ENCODE results near the gene FGD6.
A peak's percentile ranks its signal among the peaks of the same experiment; 100 is the strongest.

FGD6 gene

DNA sequence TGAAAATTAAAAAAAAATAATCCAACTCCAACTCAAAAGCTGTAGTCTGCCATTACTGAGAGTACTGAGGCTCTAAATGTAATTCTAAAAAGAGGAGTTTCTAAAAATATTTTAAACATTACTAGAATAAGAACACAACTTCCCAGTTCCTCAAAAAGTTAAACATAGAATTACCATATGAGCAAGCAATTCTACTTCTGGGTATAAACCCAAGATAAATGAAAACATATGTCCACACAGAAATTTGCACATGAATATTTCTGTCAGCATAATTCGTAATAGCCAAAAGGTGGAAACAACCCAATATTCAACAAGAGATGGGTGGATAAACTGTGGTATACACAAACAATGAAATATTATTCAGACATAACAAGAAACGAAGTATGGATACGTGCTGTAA is 128.9 kb downstream of the FGD6 start:
- DNase-seq = no peak

DNA sequence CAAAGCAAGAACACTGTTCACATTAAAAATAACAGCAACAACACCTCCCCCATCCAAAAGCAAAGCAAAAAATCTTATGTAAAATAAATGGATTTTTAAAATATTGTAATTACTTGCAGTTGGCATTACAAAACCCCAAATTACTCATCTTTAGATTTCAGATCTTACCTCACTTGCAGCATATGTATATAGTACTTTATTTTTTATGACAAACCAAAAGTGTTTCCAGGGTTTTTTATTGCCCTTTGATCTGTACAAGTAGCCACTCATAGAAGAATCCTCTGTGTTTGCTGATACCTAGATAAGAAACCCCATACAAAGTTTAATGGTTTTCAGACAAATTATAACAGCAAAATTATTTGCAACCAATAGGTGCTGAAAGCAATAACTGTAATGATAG is 131.7 kb downstream of the FGD6 start:
- DNase-seq = no peak

DNA sequence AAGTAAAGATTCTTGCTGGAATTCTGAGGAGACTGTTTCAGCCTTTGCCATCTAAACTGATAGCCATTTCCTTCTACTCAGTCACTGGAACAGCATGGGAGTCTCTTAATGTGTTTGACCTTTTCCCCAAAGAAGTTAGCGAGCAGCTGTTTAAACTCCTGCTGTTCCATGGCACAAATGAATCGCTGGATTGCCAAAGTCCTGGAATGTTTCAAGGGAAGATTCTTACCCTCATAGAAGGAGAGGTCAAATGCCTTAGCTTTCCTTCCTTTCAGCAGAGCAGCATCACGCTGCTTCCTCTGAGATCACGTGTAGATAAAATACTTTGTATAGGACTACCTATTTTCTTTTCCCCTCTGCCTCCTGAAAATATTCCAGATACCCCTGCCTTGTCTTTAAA is 133.3 kb downstream of the FGD6 start:
- DNase-seq = no peak

DNA sequence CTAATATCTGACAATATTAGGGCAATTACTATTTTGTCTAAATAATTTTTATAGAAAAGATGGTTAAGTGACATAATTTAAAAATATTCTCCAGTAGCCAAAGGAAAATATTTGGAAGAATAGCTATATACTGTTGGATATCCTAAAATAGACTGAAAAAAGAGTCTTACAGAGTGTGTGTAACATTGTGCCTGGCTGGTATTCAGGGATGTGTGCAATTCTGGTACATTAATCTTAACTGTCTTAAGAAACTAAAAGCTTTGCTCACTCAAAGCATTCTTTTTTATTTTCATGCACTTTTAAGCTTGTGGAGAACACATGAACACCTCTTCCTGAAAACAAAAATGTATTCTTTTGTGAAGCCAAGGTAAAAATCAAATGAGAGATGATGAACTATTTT is 133.8 kb downstream of the FGD6 start:
- DNase-seq = no peak

DNA sequence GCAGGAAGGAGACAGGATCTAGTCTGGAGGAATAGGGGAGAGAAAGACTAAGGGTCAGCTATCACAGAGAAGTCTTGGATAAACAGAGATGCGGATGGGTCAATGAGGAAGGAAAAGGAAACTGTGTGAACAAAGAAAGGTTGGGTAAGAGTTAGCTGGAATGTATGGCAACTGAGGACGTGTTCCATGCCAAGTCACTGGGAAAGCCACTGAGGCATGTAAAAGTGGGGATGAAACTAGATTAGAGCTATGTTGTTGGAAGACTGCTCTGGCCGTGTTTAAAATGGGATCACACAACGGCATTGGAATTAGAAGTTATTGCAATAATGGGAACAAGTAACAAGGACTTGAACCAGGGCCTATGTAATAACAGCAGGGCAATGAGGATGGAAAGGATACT is 139.9 kb downstream of the FGD6 start:
- DNase-seq = no peak

DNA sequence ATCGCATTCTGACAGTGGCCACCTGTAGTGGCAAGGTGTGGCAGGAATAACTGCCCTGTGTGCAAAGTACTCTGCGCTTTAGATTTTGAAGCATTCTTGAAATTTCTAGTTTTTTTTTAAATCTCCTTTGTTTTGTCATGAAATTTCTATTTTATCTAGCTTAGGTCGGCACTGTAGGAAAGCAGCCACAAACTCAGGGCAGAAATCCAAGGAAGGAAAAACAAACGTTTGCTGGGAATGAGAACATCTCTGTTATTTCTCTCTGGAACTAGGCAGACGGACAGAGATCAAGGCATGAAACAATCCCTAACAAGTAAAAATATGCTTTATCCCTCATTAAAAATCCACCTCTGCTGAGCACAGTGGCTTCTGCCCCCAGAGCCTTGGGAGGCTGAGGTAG is 142.5 kb downstream of the FGD6 start:
- DNase-seq = no peak

DNA sequence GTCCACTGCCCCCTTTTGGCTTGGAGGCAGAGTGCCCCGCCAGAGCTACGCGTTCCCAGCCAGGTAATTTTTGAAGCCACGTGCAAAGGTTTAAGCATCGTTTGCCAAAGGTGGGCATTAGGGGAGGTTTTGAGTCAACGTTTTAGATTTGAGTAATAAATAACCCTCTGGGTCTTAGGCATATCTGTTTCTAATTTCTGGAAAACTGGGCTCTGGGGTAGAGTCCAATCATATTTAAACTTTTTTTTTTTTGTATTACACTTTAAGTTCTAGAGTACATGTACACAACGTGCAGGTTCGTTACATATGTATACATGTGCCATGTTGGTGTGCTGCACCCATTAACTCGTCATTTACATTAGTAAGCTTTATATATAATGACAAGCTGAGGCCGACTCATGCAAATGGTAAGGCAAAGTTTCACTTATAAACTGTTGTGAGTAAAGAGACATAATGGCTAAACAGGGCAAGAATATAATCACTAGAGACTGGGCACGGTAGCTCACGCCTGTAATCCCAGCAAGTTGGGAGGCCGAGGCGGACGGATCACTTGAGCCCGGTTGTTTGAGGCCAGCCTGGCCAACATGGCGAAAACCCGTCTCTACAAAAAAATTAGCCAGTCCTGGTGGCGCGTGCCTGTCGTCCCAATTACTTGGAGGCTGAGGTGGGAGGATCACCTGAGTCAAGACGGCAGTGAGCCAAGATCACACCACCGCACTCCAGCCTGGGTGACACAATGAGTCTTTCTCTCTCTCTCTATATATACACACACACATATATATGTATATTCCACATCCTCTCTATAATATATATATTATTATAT is 143.4 kb downstream of the FGD6 start:
- DNase-seq = peak in 2 of 51 donors; percentile 3 to 12

DNA sequence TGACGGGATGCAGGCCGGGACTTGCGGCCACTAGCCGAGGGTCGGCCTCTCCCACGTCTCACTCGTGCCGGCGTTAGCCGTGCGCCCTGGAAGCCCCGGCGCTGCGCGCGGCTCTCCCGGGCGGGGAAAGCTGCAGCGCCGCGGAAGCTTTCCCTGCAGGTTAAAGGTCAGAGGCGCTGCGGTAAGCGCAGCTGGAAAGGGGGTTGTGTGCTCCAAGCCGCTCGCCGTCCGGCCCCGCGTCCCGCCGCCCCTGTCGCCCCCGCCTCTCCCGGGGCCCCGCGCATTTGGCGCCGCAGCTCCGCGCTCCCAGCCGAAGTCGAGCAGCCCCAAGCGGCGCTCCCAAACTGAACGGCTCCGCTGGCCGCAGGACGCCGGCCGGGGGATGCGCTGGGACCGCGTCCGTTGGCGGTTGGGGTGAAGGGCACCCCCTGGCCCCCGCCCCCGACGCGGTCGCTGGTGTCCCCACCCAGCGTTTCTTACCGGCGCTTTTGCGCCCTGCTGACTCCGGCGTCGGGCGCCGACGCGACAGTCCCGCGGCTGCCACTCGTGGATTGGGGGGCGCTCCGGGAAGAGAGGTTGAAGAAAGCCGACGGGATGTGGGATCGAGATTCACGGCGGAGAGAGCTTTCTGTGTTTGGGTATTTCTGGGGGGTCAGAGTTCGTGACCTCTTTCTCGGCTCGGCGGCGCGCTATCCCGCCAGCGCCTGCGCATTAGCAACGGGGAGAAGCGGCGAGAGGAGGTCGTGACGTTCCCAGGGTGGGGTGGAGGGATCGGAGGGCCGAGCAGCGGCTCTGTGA is 144.2 kb downstream of the FGD6 start, which contains the start of gene NR2C1:
TSS of gene NR2C1 (minus strand) at position 719 of the 798 bp plus-strand sequence. CDS start 6,234 bp downstream, outside the sequence.
- peak; percentile 50 to 95 (median 85) for DNase-seq

DNA sequence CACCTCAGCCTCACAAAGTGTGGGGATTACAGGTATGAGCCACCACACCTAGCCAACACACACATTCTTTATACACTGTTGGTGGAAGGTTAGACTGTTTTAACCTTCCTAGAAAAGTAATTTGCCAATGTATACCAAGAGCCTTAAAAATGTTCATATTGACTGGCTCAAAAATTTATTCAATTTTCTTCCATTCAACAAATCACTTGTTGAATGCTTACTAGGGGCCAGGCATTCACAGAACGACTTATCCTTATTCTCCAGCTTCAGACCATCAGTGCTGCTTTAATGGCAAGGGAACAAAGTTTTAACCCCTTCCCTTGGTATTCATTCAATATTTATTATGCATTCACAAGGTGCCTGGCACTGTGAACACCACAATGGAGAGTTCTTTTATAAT is 146.9 kb downstream of the FGD6 start:
- no peak for DNase-seq

DNA sequence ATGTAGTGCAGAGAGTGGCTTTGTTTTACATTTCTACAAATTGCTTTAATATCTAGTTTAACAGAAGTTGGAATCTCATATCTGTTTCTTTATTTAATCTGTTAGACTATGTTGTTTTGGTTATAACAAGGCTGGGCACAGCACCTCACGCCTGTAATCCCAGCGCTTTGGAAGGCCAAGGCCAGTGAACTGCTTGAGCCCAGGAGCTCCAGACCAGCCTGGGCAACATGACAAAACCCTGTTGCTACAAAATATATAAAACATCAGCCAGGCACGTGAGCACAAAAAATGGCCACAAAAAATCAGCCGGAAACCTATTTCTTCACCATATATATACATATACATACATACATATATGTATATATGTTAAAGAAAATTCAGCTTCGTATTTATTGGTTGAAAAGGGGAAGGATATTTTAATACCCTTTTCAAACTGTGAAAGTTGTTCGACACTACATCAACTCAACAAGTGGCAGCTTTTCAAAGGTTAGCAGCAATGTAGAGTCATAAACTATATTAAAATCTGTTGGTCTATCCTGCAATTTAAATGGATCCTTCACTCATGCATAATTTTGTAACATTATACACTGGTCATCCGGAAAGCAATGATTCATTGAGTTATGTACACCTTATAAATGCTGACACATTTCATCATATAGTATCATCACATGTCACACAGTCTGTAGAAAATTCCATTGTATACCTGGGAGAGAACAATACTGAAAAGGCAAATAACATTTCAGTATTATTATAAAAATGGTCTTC is 151.0 kb downstream of the FGD6 start:
- DNase-seq = no peak

DNA sequence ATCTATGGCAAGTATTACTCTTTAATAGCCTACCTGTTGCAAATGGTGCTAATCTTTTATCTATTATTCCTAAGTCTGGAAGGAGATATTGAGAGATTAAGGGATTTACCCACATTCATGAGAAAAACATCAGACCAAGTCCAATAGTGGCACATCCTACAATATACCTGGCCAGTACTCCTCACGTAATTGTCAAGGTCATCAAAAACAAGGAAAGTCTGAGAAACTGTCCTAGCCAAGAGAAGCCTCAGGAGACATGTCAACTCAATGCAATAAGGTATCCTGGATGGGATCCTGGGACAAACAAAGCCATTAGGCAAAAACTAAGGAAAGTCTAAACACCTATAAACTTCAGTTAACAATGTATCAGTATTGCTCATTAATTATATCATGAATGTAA is 156.3 kb downstream of the FGD6 start:
- no peak for DNase-seq

DNA sequence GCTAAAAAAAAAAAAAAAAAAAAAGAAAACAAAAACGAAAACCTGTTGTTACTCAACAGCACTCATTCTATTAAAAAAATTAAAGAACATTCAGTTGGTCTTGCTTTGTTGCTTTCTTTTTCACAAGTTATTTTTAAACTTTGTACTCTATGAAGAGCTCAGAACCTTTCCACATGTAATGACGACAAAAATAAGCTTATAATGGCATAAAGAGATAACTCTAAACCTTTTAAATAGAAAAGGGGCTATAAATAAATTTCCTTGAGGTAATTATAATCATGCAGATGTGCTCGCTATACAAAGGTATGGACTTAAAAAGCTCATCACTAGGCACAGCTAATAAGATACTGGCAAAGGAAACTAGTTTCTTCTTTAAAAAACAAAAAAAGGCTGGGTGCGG is 157.3 kb downstream of the FGD6 start:
- no peak for DNase-seq

DNA sequence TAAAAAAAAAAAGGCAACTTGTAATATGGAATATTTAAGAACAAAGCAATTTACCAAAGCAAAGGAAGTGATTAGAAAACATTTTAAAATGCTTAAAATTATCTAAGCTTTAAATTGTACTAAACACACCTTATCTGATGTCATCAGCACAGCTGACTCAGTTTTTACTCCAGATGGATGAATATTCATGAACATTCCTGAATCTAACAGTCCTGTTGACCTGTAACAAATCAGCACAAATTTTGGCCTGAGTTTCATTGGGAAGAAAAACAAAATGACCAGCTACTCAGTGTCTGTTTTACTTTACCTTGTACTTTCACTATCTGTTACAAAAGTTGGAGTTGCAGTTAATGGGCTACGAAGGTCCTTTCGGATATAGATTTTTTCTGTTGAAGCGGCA is 159.8 kb downstream of the FGD6 start:
- no peak for DNase-seq

DNA sequence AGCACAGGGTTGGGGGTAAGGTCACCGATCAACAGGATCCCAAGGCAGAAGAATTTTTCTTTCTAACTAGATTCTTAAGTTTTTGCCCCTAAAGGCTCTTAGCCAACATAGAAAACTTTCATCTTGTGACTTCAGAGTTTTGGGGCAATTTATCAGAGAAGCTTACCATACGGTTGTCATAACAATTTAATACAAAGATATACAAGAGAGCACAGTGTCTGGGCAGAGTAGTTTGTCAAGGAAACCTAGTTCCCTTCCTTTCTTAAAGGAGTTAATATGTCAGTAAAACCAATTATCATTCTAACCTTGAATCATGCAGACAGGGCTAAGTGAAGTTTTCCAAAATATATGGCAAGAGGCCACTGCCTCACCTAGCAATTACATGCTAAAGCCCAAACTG is 162.2 kb downstream of the FGD6 start:
- no peak for DNase-seq

DNA sequence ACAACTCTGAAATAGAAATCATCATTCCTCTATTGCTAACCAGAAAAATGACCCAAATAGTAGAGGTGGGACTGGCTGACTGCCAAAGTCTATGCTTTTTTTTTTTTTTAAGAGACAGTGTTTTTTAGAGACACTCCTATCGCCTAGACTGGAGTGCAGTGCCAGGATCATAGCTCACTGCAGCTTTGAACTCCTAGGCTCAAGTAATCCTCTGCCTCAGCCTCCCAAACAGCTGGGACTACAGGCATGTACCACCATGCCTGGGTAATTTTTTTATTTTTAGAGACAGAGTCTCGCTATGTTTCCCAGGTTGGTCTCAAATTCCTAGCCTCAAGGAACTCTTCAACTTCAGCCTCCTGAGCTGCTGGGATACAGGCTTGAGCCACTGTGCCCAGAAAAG is 163.1 kb downstream of the FGD6 start:
- DNase-seq = no peak

DNA sequence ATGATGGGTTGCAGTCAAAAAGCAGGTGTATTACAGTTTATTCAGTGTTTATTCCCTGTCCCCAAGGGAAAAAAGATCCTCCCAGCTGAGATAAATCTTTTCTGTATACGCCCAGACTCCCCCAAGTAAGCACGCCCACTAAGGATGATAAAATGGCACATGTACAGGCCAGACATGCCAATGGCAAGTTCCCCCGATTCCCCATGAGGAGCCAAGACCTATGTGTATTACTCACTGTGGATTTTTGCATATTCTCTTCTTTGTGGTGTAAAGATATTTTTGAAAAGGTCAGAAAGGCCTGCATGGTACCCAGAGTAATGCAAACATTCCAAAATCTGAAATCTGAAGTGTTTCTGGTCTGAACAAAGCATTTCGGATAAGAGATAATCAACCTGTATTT is 166.0 kb downstream of the FGD6 start:
- no peak for DNase-seq

DNA sequence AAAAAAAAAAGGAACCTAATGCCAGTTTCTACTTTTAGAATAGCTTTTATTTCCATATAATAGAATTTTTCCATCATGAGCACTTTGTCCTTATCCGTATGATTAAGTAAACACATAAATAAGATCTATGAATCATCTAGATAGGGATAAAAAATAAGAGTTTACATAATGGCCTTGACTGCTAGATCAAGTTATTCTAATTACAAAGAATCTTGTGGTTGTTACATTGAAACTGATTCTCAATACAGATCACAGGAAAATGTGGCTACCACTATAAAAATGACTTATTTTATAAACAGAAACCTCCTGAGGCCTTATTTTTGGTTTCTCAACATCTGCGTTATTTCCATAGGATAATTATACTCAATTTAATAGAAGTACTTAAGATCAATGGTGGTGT is 179.4 kb downstream of the FGD6 start:
- no peak for DNase-seq

DNA sequence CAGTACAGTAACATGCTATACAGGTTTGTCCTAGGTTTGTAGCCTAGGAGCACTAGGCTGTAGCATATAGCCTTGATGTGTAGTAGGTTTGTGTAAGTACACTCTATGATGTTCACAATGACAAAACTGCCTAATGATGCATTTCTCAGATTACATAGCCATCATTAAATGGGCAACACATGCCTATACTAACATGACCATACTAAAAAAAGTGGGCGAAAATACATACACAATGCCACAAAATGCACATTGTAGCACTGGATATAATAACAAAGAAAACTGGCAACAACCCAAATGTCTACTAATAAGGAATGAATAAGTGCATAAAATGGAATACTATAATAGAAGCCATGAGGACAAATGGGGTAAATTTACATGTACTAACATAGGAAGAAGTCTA is 182.5 kb downstream of the FGD6 start:
- DNase-seq = no peak
